Measurements from ENCODE around the gene FUCA2. TPM values are rescaled to one million over a fixed set of nuclear protein-coding genes. Genes with fewer than 3 reads are reported as not detected.

FUCA2 gene
- total RNA-seq, 1 experiment from 2014 or later = 48.5 TPM

GRCh38 chr6:143510991-143511891 is at the start of gene FUCA2 (continued):
- TF ChIP-seq, protein P1, sequence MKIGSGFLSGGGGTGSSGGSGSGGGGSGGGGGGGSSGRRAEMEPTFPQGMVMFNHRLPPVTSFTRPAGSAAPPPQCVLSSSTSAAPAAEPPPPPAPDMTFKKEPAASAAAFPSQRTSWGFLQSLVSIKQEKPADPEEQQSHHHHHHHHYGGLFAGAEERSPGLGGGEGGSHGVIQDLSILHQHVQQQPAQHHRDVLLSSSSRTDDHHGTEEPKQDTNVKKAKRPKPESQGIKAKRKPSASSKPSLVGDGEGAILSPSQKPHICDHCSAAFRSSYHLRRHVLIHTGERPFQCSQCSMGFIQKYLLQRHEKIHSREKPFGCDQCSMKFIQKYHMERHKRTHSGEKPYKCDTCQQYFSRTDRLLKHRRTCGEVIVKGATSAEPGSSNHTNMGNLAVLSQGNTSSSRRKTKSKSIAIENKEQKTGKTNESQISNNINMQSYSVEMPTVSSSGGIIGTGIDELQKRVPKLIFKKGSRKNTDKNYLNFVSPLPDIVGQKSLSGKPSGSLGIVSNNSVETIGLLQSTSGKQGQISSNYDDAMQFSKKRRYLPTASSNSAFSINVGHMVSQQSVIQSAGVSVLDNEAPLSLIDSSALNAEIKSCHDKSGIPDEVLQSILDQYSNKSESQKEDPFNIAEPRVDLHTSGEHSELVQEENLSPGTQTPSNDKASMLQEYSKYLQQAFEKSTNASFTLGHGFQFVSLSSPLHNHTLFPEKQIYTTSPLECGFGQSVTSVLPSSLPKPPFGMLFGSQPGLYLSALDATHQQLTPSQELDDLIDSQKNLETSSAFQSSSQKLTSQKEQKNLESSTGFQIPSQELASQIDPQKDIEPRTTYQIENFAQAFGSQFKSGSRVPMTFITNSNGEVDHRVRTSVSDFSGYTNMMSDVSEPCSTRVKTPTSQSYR (CRISPR knock-in tag; IDR thresholded peaks at IDR 0.05) = peak; percentile 76; the same call in 1 of the 2 replicates
- TF ChIP-seq, protein P2, sequence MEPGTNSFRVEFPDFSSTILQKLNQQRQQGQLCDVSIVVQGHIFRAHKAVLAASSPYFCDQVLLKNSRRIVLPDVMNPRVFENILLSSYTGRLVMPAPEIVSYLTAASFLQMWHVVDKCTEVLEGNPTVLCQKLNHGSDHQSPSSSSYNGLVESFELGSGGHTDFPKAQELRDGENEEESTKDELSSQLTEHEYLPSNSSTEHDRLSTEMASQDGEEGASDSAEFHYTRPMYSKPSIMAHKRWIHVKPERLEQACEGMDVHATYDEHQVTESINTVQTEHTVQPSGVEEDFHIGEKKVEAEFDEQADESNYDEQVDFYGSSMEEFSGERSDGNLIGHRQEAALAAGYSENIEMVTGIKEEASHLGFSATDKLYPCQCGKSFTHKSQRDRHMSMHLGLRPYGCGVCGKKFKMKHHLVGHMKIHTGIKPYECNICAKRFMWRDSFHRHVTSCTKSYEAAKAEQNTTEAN (CRISPR knock-in tag; IDR thresholded peaks at IDR 0.05) = 0 out of 2 replicates have a peak, but pooled peaks have one; percentile 17
- 0 out of 2 replicates have a peak, but pooled peaks have one; percentile 14 for TF ChIP-seq NFYB (CRISPR knock-in tag; conservative IDR thresholded peaks at IDR 0.05; ENCODE audit: low read depth)
- TF ChIP-seq, protein P3, sequence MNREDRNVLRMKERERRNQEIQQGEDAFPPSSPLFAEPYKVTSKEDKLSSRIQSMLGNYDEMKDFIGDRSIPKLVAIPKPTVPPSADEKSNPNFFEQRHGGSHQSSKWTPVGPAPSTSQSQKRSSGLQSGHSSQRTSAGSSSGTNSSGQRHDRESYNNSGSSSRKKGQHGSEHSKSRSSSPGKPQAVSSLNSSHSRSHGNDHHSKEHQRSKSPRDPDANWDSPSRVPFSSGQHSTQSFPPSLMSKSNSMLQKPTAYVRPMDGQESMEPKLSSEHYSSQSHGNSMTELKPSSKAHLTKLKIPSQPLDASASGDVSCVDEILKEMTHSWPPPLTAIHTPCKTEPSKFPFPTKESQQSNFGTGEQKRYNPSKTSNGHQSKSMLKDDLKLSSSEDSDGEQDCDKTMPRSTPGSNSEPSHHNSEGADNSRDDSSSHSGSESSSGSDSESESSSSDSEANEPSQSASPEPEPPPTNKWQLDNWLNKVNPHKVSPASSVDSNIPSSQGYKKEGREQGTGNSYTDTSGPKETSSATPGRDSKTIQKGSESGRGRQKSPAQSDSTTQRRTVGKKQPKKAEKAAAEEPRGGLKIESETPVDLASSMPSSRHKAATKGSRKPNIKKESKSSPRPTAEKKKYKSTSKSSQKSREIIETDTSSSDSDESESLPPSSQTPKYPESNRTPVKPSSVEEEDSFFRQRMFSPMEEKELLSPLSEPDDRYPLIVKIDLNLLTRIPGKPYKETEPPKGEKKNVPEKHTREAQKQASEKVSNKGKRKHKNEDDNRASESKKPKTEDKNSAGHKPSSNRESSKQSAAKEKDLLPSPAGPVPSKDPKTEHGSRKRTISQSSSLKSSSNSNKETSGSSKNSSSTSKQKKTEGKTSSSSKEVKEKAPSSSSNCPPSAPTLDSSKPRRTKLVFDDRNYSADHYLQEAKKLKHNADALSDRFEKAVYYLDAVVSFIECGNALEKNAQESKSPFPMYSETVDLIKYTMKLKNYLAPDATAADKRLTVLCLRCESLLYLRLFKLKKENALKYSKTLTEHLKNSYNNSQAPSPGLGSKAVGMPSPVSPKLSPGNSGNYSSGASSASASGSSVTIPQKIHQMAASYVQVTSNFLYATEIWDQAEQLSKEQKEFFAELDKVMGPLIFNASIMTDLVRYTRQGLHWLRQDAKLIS (CRISPR knock-in tag; IDR thresholded peaks at IDR 0.05; ENCODE audit: borderline replicate concordance) = no peak

GRCh38 chr6:143561105-143561704 is 49.7 kb upstream of the FUCA2 start:
- H3K9me3 Mint-ChIP-seq = peaks cover 11% of the 10 kb centered on the region
- peaks cover 3% of the 10 kb centered on the region; the same call in 1 of the 2 replicates for H3K27me3 Mint-ChIP-seq (ENCODE audit: low read depth)
- H3K27ac Mint-ChIP-seq = no peak overlapping the region
- peaks cover 7% of the 10 kb centered on the region; the same call in 1 of the 2 replicates for H3K4me1 Mint-ChIP-seq
- DNase-seq (ENCODE audit: low spot score) = no peak
- ChIA-PET POLR2A (no interaction called here), CTCF (interaction anchor here (1.2 kb wide), 1 partner anchor 14 kb away, joined by 4 read pairs; no protein-coding TSS in a partner anchor)
- no peak overlapping the region for H3K4me3 Mint-ChIP-seq
- H3K36me3 Mint-ChIP-seq = peaks cover 3% of the 10 kb centered on the region; the same call in 1 of the 2 replicates
- no peak for ATAC-seq
- no peak for TF ChIP-seq FOXP1 (CRISPR knock-in tag; IDR thresholded peaks at IDR 0.05; ENCODE audit: borderline replicate concordance)
- TF ChIP-seq USF2 (CRISPR knock-in tag; IDR thresholded peaks at IDR 0.05) = no peak
- no peak for TF ChIP-seq NFE2L1 (CRISPR knock-in tag; IDR thresholded peaks at IDR 0.05)
- TF ChIP-seq ZNF232 (CRISPR knock-in tag; IDR thresholded peaks at IDR 0.05) = no peak
- TF ChIP-seq, protein P4, sequence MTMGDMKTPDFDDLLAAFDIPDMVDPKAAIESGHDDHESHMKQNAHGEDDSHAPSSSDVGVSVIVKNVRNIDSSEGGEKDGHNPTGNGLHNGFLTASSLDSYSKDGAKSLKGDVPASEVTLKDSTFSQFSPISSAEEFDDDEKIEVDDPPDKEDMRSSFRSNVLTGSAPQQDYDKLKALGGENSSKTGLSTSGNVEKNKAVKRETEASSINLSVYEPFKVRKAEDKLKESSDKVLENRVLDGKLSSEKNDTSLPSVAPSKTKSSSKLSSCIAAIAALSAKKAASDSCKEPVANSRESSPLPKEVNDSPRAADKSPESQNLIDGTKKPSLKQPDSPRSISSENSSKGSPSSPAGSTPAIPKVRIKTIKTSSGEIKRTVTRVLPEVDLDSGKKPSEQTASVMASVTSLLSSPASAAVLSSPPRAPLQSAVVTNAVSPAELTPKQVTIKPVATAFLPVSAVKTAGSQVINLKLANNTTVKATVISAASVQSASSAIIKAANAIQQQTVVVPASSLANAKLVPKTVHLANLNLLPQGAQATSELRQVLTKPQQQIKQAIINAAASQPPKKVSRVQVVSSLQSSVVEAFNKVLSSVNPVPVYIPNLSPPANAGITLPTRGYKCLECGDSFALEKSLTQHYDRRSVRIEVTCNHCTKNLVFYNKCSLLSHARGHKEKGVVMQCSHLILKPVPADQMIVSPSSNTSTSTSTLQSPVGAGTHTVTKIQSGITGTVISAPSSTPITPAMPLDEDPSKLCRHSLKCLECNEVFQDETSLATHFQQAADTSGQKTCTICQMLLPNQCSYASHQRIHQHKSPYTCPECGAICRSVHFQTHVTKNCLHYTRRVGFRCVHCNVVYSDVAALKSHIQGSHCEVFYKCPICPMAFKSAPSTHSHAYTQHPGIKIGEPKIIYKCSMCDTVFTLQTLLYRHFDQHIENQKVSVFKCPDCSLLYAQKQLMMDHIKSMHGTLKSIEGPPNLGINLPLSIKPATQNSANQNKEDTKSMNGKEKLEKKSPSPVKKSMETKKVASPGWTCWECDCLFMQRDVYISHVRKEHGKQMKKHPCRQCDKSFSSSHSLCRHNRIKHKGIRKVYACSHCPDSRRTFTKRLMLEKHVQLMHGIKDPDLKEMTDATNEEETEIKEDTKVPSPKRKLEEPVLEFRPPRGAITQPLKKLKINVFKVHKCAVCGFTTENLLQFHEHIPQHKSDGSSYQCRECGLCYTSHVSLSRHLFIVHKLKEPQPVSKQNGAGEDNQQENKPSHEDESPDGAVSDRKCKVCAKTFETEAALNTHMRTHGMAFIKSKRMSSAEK (CRISPR knock-in tag; IDR thresholded peaks at IDR 0.05; ENCODE audit: borderline replicate concordance) = no peak
- TF ChIP-seq, protein P5, sequence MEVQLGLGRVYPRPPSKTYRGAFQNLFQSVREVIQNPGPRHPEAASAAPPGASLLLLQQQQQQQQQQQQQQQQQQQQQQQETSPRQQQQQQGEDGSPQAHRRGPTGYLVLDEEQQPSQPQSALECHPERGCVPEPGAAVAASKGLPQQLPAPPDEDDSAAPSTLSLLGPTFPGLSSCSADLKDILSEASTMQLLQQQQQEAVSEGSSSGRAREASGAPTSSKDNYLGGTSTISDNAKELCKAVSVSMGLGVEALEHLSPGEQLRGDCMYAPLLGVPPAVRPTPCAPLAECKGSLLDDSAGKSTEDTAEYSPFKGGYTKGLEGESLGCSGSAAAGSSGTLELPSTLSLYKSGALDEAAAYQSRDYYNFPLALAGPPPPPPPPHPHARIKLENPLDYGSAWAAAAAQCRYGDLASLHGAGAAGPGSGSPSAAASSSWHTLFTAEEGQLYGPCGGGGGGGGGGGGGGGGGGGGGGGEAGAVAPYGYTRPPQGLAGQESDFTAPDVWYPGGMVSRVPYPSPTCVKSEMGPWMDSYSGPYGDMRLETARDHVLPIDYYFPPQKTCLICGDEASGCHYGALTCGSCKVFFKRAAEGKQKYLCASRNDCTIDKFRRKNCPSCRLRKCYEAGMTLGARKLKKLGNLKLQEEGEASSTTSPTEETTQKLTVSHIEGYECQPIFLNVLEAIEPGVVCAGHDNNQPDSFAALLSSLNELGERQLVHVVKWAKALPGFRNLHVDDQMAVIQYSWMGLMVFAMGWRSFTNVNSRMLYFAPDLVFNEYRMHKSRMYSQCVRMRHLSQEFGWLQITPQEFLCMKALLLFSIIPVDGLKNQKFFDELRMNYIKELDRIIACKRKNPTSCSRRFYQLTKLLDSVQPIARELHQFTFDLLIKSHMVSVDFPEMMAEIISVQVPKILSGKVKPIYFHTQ (CRISPR knock-in tag; IDR thresholded peaks at IDR 0.05) = no peak
- TF ChIP-seq, protein P6, sequence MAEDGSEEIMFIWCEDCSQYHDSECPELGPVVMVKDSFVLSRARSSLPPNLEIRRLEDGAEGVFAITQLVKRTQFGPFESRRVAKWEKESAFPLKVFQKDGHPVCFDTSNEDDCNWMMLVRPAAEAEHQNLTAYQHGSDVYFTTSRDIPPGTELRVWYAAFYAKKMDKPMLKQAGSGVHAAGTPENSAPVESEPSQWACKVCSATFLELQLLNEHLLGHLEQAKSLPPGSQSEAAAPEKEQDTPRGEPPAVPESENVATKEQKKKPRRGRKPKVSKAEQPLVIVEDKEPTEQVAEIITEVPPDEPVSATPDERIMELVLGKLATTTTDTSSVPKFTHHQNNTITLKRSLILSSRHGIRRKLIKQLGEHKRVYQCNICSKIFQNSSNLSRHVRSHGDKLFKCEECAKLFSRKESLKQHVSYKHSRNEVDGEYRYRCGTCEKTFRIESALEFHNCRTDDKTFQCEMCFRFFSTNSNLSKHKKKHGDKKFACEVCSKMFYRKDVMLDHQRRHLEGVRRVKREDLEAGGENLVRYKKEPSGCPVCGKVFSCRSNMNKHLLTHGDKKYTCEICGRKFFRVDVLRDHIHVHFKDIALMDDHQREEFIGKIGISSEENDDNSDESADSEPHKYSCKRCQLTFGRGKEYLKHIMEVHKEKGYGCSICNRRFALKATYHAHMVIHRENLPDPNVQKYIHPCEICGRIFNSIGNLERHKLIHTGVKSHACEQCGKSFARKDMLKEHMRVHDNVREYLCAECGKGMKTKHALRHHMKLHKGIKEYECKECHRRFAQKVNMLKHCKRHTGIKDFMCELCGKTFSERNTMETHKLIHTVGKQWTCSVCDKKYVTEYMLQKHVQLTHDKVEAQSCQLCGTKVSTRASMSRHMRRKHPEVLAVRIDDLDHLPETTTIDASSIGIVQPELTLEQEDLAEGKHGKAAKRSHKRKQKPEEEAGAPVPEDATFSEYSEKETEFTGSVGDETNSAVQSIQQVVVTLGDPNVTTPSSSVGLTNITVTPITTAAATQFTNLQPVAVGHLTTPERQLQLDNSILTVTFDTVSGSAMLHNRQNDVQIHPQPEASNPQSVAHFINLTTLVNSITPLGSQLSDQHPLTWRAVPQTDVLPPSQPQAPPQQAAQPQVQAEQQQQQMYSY (CRISPR knock-in tag; IDR thresholded peaks at IDR 0.05) = no peak

Measured in WTC11 (cell line).